Liver (tissue), 3 donors: ENCODE measurements around the gene BPHL.

ENCODE experiments used
- CTCF ChIP-seq: fragments of 150-350 bp; IDR thresholded peaks from 2 replicates; pipeline ENCODE4 v1.5.1; 2017; ENCODE audit warnings: improper control_type of control experiment, low read depth, low read length; ENCODE audit not compliant: missing input control
- FOXA1 ChIP-seq: IDR thresholded peaks from 2 replicates; pipeline ENCODE4 v1.6.1; 2016; ENCODE audit warnings: antibody characterized with exemption
- HNF4G ChIP-seq: IDR thresholded peaks from 2 replicates; pipeline ENCODE4 v1.6.1; 2016; ENCODE audit warnings: antibody characterized with exemption
- MAX ChIP-seq: IDR thresholded peaks from 2 replicates; pipeline ENCODE4 v1.6.1; 2016; ENCODE audit warnings: antibody characterized with exemption
- donor health status: healthy.
- donor health status: healthy.

GRCh38 chr6:3164388-3164787, 45.9 kb downstream of the BPHL start:
- TF ChIP-seq HNF4G (no peak), FOXA1 (no peak), CTCF (no peak), MAX (no peak)
